ENCODE data around the gene SLC31A1. TPM values are rescaled to one million over a fixed set of nuclear protein-coding genes. Genes with fewer than 3 reads are reported as not detected.
"Not testable (repeated sequence)": the region's sequence is repeated elsewhere in the genome, so short reads cannot be mapped to it uniquely, and the experiment has no call there.

The SLC31A1 gene
- total and polyA plus RNA-seq, 2 of the 8 experiments (the other 6 are each of a cell fraction or from before 2014, with no cell fraction given): 23.9 to 40.8 TPM

- H3K4ac ChIP-seq (replicated peaks; ENCODE audit: insufficient read length, low read depth, low read length); H3K56ac ChIP-seq (replicated peaks; ENCODE audit: insufficient read length, low read depth, low read length); H2BK120ac ChIP-seq (replicated peaks; ENCODE audit: low read depth, low read length); CTCF ChIA-PET (ENCODE audit: partially characterized antibody); H3K27me3 ChIP-seq (replicated peaks in 1 of 4; ENCODE audit: control insufficient read depth in 3 of 4, extremely low read depth in 1 of 4, insufficient read depth in 3 of 4, low read length in 3 of 4); H3K4me2 ChIP-seq (ENCODE audit: insufficient read depth in 1 of 2, low read depth in 2 of 2, low read length in 2 of 2); H3K14ac ChIP-seq (ENCODE audit: insufficient read length); H3K9me3 ChIP-seq (ENCODE audit: insufficient read depth in 2 of 2, low read depth in 1 of 2, low read length in 1 of 2); DNase-seq (ENCODE audit: low read depth in 1 of 2, low spot score in 2 of 2); H3K36me3 ChIP-seq (ENCODE audit: control insufficient read depth in 2 of 4, insufficient read depth in 4 of 4, low read length in 3 of 4); H3K79me1 ChIP-seq (ENCODE audit: low read depth, low read length); H2BK5ac ChIP-seq (ENCODE audit: low read depth, low read length); H3K18ac ChIP-seq (ENCODE audit: extremely low read depth, low read length); H2AK5ac ChIP-seq (ENCODE audit: low read depth, low read length); H2BK12ac ChIP-seq (ENCODE audit: low read depth, low read length); H3K23me2 ChIP-seq (ENCODE audit: low read depth, low read length); FAIRE-seq; H4K5ac ChIP-seq (ENCODE audit: insufficient read length, low read depth, low read length); H3K79me2 ChIP-seq (ENCODE audit: control insufficient read depth in 1 of 2, insufficient read depth in 2 of 2, low read length in 2 of 2); POLR2A ChIA-PET (ENCODE audit: partially characterized antibody); H4K91ac ChIP-seq (replicated peaks; ENCODE audit: insufficient read length, low read length); H2AFZ ChIP-seq (ENCODE audit: low read length); H3K27ac ChIP-seq (ENCODE audit: low read depth, low read length); H4K20me1 ChIP-seq (replicated peaks in 1 of 2; ENCODE audit: control insufficient read depth in 1 of 2, insufficient read depth in 2 of 2, low read length in 2 of 2); H3K23ac ChIP-seq (ENCODE audit: insufficient read length); H3K4me3 ChIP-seq (ENCODE audit: extremely low read depth in 1 of 4, insufficient read depth in 2 of 4, low read depth in 3 of 4, low read length in 4 of 4); H3K9ac ChIP-seq (replicated peaks in 1 of 4; ENCODE audit: extremely low read depth in 1 of 4, low read depth in 3 of 4, low read length in 3 of 4); H3K4me1 ChIP-seq (replicated peaks in 1 of 4; ENCODE audit: control insufficient read depth in 3 of 4, insufficient read depth in 4 of 4, low read length in 3 of 4); H2BK15ac ChIP-seq (ENCODE audit: low read length); H2BK20ac ChIP-seq (ENCODE audit: low read length); H4K8ac ChIP-seq (ENCODE audit: extremely low read depth, insufficient read depth, low read length): not testable (repeated sequence)
- 87% methylated on average over 10 of the region's 10 CpGs; no CpG with 5 or more reads in 1 of the 2 experiments for WGBS, 2 experiments (ENCODE audit: extremely low coverage in 1 of 2, insufficient coverage in 1 of 2, insufficient read length in 1 of 2, insufficient replicate concordance in 2 of 2, low coverage in 1 of 2, low lambda C conversion rate in 2 of 2, missing lambda C conversion rate in 1 of 2)
Measured at GRCh38 chr9:113235701-113236255, 14.4 kb downstream of the SLC31A1 start.
